ENCODE results near the gene PTPRM.

- TF ChIP-seq POLR2A (IDR thresholded peaks at IDR 0.05) = no peak
- no peak for TF ChIP-seq CTCF (IDR thresholded peaks at IDR 0.05)
These were observed 812.9 kb downstream of the PTPRM start for GRCh38 chr18:8380006-8380405.
